ENCODE measurements around the gene PPP1R10. TPM values are rescaled to one million over a fixed set of nuclear protein-coding genes. Genes with fewer than 3 reads are reported as not detected.
A peak's percentile ranks its signal among the peaks of the same experiment; 100 is the strongest.

Gene PPP1R10
- polyA plus RNA-seq, 2 of the 4 experiments (the other 2 are of a cell fraction), result 26.4 to 37.6 TPM

DNA sequence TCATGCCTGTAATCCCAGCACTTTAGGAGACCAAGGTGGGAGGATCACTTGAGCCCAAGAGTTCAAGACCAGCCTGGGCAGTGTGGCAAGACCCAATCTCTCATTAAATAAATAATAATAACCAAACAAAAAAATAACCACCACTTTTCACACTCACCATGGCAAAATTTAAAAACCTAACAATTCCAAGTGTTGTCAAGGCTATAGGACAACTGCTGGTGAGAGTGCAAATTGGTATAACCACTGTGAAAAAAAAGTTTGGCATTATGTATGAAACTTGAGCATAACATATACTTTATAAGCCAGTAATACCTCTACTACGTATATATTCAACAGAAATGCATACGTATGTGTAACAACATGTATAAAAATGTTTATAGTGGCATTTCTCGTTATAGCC is 56.1 kb downstream of the PPP1R10 start:
- POLR2A ChIA-PET, result interaction anchor here (0.6 kb wide), 2 partner anchors 10 to 54 kb away, joined by 3 to 6 read pairs; partner anchors contain the start of gene ABCF1
- CTCF ChIA-PET, result interaction anchor here (1.7 kb wide), 1 partner anchor 16 kb away, joined by 7 read pairs; no protein-coding TSS in a partner anchor
- Histone ChIP-seq H3K27ac (no peak overlapping the region), H3K4me3 (no peak overlapping the region), H3K9me3 (no peaks in the 10 kb centered on the region), H3K4me2 (no peak overlapping the region), H3K4me1 (peaks cover 8% of the 10 kb centered on the region; the same call in 2 of the 3 replicates)
- TF ChIP-seq, protein P1, sequence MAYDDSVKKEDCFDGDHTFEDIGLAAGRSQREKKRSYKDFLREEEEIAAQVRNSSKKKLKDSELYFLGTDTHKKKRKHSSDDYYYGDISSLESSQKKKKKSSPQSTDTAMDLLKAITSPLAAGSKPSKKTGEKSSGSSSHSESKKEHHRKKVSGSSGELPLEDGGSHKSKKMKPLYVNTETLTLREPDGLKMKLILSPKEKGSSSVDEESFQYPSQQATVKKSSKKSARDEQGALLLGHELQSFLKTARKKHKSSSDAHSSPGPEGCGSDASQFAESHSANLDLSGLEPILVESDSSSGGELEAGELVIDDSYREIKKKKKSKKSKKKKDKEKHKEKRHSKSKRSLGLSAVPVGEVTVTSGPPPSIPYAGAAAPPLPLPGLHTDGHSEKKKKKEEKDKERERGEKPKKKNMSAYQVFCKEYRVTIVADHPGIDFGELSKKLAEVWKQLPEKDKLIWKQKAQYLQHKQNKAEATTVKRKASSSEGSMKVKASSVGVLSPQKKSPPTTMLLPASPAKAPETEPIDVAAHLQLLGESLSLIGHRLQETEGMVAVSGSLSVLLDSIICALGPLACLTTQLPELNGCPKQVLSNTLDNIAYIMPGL (CRISPR knock-in tag; IDR thresholded peaks at IDR 0.05; ENCODE audit: borderline replicate concordance), result no peak
- peak; percentile 11 for TF ChIP-seq ZFP36 (IDR thresholded peaks at IDR 0.05; ENCODE audit: borderline replicate concordance, partially characterized antibody)
- ATAC-seq (no peak), DNase-seq (ENCODE audit: low read depth in 1 of 2, low spot score in 1 of 2) (no peak), FAIRE-seq (no peak)
- WGBS (ENCODE audit: missing lambda C conversion rate), result 94% methylated on average over 3 of the region's 3 CpGs

DNA sequence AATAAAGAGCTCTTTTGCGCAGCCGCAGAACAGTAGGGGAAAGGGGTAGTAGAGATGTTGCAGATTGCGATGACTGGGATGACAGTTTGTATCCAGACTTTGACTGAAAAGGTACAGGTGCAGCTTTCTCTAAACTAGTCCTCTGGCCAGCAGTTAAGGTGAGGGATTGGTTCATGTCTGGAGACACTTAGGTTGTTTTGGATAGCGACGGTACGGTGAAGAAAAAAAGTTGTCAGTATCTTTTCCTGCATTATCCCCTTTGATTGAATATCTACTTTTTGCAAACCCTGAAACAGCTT is 59.4 kb downstream of the PPP1R10 start:
- CTCF ChIA-PET, result interaction anchor here (9.4 kb wide), 1 partner anchor 15 kb away, joined by 103 read pairs; no protein-coding TSS in a partner anchor
- DNase-seq (ENCODE audit: low read depth in 1 of 2, low spot score in 1 of 2), result no peak
- ATAC-seq, result no peak
- POLR2A ChIA-PET, result interaction anchor here (0.6 to 1.7 kb wide), 5 partner anchors 10 to 58 kb away, joined by 3 to 15 read pairs (median 3); partner anchors contain the start of gene ABCF1
- TF ChIP-seq, protein P2, sequence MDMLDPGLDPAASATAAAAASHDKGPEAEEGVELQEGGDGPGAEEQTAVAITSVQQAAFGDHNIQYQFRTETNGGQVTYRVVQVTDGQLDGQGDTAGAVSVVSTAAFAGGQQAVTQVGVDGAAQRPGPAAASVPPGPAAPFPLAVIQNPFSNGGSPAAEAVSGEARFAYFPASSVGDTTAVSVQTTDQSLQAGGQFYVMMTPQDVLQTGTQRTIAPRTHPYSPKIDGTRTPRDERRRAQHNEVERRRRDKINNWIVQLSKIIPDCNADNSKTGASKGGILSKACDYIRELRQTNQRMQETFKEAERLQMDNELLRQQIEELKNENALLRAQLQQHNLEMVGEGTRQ (IDR thresholded peaks at IDR 0.05), result no peak
- TF ChIP-seq KDM5A (IDR thresholded peaks at IDR 0.05), result no peak
- no peak for TF ChIP-seq TFCP2L1 (CRISPR knock-in tag; IDR thresholded peaks at IDR 0.05)
- TF ChIP-seq POLR2A (IDR thresholded peaks at IDR 0.05; ENCODE audit: low read length), result no peak
- no peak for TF ChIP-seq HOXB13 (CRISPR knock-in tag; IDR thresholded peaks at IDR 0.05; ENCODE audit: low read depth)
- no peak for TF ChIP-seq EHF (CRISPR knock-in tag; IDR thresholded peaks at IDR 0.05)
- TF ChIP-seq CBX8 (IDR thresholded peaks at IDR 0.05), result no peak
- TF ChIP-seq MAZ (IDR thresholded peaks at IDR 0.05; ENCODE audit: borderline replicate concordance, low read depth, low read length), result no peak
- TF ChIP-seq SMC3 (IDR thresholded peaks at IDR 0.05), result no peak
- no peak for TF ChIP-seq RCOR1 (IDR thresholded peaks at IDR 0.05; ENCODE audit: low read depth, low read length)
- no peak for TF ChIP-seq BHLHE40 (IDR thresholded peaks at IDR 0.05; ENCODE audit: low read depth, low read length)
- TF ChIP-seq HDAC2 (IDR thresholded peaks at IDR 0.05), result no peak
- no peak for TF ChIP-seq TP53 (CRISPR knock-in tag; IDR thresholded peaks at IDR 0.05)
- no peak for TF ChIP-seq KDM1A (IDR thresholded peaks at IDR 0.05; ENCODE audit: low read depth)
- no peak for TF ChIP-seq JUNB (IDR thresholded peaks at IDR 0.05)
- TF ChIP-seq HES2 (IDR thresholded peaks at IDR 0.05), result no peak
- no peak for TF ChIP-seq RARB (CRISPR knock-in tag; IDR thresholded peaks at IDR 0.05)
- TF ChIP-seq MYC (IDR thresholded peaks at IDR 0.05; ENCODE audit: borderline replicate concordance, low read length), result no peak
- TF ChIP-seq, protein P3, sequence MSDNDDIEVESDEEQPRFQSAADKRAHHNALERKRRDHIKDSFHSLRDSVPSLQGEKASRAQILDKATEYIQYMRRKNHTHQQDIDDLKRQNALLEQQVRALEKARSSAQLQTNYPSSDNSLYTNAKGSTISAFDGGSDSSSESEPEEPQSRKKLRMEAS (IDR thresholded peaks at IDR 0.05), result no peak
- no peak for TF ChIP-seq MAFK (IDR thresholded peaks at IDR 0.05; ENCODE audit: partially characterized antibody)
- no peak for FAIRE-seq
- H3K9me3 ChIP-seq, result no peaks in the 10 kb centered on the region
- H3K27ac ChIP-seq, result peak overlapping the region; percentile 91 to 94
- H3K4me2 ChIP-seq, result peak overlapping the region; percentile 93
- peak overlapping the region; percentile 88 for H3K4me3 ChIP-seq
- WGBS (ENCODE audit: missing lambda C conversion rate), result 0% methylated on average over 6 of the region's 6 CpGs
- H3K4me1 ChIP-seq, result peaks cover 13% of the 10 kb centered on the region; the same call in 2 of the 3 replicates

All from A549 (cell line).